Measurements from ENCODE around the gene CCDC43.
A peak's percentile ranks its signal among the peaks of the same experiment; 100 is the strongest.
"Not testable (repeated sequence)": the region's sequence is repeated elsewhere in the genome, so short reads cannot be mapped to it uniquely, and the experiment has no call there.

Gene CCDC43

GRCh38 chr17:44689477-44690217 lies at the start of gene CCDC43:
Gene CCDC43, minus strand, starts transcription at chr17:44689776. Its CDS starts 23 bp downstream, at chr17:44689753.
- peak; percentile 77 for DNase-seq

GRCh38 chr17:44738214-44738906 lies 48.8 kb upstream of the CCDC43 start:
- no peak for DNase-seq

GRCh38 chr17:44736551-44737240 lies 47.1 kb upstream of the CCDC43 start:
- no peak for DNase-seq

- no peak for DNase-seq
These were observed 44.7 kb upstream of the CCDC43 start for GRCh38 chr17:44734272-44734671.

GRCh38 chr17:44733753-44734152 lies 44.2 kb upstream of the CCDC43 start:
- DNase-seq: peak; percentile 43

GRCh38 chr17:44726121-44726520 lies 36.5 kb upstream of the CCDC43 start:
- not testable (repeated sequence) for DNase-seq

- no peak for DNase-seq
These were observed 32.7 kb upstream of the CCDC43 start for GRCh38 chr17:44722254-44722653.

GRCh38 chr17:44719444-44719843 lies 29.9 kb upstream of the CCDC43 start:
- DNase-seq: no peak

GRCh38 chr17:44708401-44709263 lies 19.1 kb upstream of the CCDC43 start, which contains the start of gene DBF4B:
Gene DBF4B, plus strand, starts transcription at chr17:44708665. Its CDS starts 156 bp downstream, at chr17:44708821.
- DNase-seq: peak; percentile 84

GRCh38 chr17:44707755-44708400 lies 18.3 kb upstream of the CCDC43 start:
- DNase-seq: no peak

- not testable (repeated sequence) for DNase-seq
These were observed 10.7 kb upstream of the CCDC43 start for GRCh38 chr17:44700288-44700687.

- DNase-seq: no peak
These were observed 4.0 kb upstream of the CCDC43 start for GRCh38 chr17:44693609-44694008.

GRCh38 chr17:44690746-44691306 lies 1.2 kb upstream of the CCDC43 start:
- DNase-seq: not testable (repeated sequence)

GRCh38 chr17:44688675-44689476 lies 700 bp downstream of the CCDC43 start:
- no peak for DNase-seq

- DNase-seq: no peak
These were observed 1.4 kb downstream of the CCDC43 start for GRCh38 chr17:44688200-44688599.

- no peak for DNase-seq
These were observed 1.8 kb downstream of the CCDC43 start for GRCh38 chr17:44687756-44688155.

GRCh38 chr17:44683303-44683702 lies 6.3 kb downstream of the CCDC43 start:
- DNase-seq: not testable (repeated sequence)

GRCh38 chr17:44677136-44677535 lies 12.4 kb downstream of the CCDC43 start:
- no peak for DNase-seq

GRCh38 chr17:44673893-44674292 lies 15.7 kb downstream of the CCDC43 start:
- no peak for DNase-seq

- DNase-seq: no peak
These were observed 17.0 kb downstream of the CCDC43 start for GRCh38 chr17:44672479-44673093.
